GM21717 (cell line): ENCODE results near the gene PLEKHG4B.

Experiments used
- ATAC-seq: cut with Tn5 transposase; IDR thresholded peaks from one replicate; pipeline ENCODE4 v1.9.1; 2021; ENCODE audit warnings: mild to moderate bottlenecking, moderate library complexity; ENCODE audit not compliant: unreplicated experiment

PLEKHG4B gene

DNA sequence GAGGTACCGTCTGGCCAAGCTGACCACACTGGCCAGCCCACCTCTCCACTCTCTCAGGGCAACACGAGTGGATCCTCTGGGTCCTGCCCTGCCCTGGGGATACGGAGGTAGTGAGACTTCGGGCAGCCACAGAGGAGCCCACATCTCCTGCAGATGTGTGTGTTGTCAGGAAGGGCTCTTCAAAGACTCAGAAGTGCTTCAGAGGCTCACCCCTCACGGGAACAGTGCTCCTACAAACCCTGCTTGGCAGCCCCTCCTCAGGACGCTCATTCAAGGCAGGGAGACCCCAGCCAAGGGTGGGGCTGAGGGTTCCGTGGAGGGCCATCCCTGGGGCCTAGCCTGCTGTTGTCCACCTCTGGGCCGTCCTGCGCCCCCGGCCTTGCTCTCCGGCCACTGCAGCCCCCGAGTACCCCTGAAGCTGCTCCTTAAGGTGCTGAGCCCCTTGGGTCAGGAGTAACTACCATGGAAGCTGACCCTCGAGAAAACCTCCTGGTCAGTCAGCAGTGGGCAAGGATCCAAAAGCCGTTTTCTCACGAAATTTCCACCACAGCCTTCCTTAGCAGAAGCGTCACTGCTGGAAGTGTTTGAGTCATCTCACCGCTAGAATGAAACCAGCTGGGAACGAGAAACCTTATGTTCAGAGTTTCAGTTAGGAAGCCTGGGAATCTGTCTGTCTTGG is 76.2 kb downstream of the PLEKHG4B start:
- no peak for ATAC-seq

DNA sequence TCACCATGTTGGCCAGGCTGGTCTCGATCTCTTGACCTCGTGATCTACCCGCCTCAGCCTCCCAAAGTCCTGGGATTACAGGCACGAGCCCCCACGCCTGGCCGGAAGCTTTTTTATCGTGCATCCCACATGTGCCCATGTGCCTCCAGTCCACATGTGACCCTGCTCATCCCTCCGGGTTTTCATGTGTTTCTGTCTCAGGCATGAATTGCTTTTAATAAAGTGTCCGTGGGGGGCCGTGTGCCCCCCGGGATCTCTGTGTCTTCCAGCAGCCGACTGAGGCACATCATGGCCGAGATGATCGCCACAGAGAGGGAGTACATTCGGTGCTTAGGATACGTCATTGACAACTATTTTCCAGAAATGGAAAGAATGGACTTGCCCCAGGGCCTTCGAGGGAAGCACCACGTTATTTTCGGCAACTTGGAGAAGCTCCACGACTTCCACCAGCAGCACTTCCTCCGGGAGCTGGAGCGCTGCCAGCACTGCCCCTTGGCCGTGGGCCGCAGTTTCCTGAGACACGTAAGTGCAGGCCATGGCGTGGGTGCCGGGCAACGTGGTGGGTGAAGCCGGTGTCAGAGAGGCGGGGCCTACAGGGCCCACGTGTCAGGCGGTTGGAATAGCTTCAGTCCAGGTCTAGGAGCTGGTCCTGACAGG is 77.2 kb downstream of the PLEKHG4B start:
- ATAC-seq: no peak

DNA sequence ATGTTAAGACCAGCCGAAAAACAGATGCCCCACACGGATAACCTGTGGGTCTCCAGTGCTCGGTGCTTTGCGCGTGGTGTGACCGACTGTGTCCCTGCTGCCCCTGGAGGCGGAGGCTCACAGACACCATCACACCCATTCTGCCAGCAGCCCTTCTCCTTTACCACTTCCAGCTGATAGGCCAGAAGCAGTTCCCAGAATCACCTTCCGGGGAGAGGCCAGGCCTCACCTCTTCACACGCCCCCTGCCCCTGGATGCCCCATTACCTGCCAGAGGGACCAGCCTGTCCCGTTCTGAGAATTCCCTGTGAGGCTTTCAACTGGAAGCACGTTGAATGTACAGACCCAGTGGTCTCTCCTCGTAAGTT is 77.7 kb downstream of the PLEKHG4B start:
- no peak for ATAC-seq

DNA sequence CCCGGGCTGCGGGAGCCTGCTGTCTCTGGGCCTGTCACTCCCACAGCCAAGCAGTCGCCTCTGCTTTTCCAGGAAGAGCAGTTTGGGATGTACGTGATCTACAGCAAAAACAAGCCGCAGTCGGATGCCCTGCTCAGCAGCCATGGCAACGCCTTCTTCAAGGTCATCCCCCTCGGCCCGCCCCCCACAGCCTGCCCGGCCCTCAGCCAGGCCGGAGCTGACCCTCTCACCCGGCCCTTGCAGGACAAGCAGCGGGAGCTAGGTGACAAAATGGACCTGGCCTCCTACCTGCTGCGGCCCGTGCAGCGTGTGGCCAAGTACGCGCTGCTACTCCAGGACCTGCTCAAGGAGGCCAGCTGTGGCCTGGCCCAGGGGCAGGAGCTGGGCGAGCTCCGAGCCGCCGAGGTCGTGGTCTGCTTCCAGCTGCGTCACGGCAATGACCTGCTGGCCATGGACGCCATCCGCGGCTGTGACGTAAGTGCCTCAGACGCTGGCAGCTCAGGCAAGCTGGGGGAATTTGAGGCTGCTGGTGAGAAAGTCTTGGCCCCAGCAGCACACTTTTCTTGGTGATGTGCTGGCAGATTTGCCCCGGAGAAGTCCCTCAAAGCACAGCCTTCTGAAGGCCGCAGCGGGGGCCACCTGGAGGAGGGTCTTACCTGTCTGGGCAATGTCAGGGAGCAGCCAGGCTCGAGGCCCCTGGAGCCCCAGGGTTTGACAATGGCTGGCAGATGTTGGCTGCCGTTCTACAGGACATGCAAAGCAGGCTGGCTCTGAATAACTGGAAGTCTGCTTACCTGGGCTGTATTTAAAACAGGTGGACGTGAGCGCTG is 79.2 kb downstream of the PLEKHG4B start:
- ATAC-seq: no peak

DNA sequence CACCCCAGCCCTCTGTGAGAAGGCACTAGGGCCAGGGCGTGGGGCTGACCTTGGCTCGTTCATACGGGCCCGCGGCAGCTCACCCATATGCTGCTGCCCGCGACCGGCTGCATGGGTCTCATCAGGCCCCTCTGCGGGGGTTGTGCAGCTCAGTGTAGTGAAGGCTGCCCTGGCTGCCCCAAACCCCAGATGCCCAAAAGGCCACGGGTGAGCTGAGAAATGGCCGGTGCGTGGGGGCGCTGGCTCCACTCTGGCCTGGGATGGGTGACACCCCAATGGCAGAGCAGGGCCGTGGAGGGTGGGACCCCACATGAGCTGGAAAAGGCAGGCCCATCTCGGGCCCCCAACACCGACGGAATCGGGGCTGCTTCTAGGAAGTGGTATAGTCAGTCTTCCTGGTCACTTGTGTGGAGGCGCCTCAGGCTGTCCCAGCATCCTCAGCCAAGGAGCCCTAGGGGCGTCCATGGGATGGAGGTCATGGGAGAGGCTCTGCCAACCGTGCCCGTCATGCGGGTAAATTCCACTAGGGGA is 79.9 kb downstream of the PLEKHG4B start:
- ATAC-seq: no peak

DNA sequence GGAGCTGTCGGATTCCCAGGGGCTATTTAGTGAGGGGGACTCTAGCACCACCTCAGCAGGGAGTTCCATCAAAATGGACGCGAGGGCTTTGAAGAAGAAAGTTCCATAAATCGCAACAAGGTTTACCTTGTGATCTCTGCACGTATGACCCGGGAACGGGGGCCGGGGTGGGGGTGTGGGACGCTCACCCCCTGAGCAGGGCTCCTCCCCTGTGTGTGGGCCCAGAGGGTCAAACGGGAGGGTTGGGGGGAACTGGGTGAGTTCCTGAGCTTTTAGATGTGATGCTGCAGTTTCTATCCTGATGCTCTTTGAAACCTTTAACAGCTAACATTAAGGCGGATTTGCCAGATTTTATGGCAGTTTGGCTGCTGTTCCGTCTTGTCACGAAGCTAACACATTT is 80.5 kb downstream of the PLEKHG4B start:
- no peak for ATAC-seq

DNA sequence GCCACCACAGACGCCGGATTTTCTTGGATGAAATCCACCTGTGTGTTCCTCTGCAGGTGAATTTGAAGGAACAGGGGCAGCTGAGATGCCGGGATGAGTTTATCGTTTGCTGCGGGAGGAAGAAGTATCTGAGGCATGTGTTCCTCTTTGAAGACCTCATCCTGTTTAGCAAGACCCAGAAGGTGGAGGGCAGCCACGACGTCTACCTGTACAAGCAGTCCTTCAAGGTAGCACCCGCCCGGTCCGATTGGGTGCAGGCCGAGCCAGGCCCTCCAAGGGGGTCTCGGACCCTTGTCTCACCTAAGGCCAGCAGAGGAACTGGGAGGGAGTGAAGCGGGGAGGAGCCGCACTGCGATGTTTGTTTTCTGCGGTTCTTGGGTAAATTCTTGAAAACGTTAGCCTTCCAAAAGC is 80.9 kb downstream of the PLEKHG4B start:
- ATAC-seq: no peak

DNA sequence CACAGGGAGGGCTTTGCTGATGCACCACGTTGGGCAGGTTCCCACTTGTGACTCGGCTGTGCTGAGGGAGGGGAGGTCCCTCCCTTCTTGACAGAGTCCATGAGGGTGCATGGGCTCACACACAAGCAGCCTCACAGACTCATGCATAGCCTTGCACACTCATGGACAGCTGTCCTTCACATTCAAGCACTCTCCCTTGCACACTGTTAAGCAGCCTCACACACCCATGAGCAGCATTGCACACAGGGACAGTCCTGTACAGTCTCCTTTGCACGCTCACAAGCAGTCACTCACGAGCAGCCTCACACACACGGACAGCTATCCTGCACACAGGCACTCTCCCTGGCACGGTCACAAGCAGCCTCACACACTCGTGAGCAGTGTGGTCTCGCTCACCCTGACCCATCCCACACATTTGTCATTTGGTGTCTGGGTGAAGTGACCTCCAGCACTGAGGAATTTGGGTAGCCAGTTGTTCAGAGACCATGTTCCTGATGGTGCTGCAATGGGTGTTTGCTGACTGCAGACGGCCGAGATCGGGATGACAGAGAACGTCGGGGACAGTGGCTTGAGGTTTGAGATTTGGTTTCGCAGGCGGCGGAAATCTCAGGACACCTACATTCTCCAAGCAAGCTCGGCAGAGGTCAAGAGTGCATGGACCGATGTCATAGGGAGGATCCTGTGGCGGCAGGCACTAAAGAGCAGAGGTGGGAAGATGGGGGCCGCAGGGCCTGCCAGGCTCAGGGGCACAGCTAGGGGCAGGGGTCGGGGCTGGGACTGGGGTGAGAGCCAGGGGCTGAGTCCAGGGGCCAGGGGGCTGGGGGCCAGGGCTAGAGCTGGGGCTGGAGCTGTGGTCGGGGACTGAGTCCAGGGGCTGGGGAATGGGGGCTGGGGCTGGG is 81.7 kb downstream of the PLEKHG4B start:
- ATAC-seq: no peak

DNA sequence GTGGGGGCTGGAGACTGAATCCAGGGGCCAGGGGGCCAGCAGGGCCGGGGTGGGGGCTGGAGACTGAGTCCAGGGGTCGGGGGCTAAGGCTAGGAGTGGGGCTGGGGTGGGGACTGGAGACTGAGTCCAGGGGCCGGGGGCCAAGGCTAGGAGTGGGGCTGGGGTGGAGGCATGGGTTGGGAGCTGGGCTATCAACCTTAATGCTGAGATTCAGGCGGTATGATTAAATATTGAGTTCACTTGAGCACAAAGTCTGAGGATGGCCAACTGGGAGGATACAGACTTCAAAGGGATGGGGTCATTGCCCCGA is 82.3 kb downstream of the PLEKHG4B start:
- ATAC-seq: no peak

DNA sequence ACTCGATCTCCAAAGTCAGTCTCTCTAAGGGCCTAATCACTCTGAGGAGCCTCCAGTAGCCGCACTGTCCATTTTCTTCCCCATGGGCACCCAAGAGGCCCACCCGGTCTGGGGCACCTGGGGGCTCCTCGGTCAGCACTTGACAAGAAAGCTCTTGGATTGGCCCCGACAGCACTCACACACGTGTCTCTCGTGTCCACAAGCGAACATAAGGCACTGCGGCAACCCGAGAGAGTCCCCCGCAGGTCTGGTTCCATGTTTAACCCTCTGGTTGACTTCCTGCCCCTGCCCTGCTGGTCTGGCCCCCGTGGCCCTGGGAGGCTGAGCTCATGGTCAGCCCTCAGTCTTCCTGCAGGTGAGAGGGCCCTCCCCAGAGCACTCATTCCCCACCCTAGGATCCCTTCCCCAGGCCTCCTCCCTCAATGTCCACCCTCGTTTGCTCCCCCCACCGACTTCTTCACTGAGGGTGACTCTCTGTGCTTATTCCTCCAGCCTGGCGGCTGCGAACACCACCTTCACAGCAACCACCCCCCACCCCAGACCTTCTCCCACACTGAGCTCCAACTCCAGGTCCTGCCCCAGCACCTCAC is 83.0 kb downstream of the PLEKHG4B start:
- ATAC-seq: no peak

DNA sequence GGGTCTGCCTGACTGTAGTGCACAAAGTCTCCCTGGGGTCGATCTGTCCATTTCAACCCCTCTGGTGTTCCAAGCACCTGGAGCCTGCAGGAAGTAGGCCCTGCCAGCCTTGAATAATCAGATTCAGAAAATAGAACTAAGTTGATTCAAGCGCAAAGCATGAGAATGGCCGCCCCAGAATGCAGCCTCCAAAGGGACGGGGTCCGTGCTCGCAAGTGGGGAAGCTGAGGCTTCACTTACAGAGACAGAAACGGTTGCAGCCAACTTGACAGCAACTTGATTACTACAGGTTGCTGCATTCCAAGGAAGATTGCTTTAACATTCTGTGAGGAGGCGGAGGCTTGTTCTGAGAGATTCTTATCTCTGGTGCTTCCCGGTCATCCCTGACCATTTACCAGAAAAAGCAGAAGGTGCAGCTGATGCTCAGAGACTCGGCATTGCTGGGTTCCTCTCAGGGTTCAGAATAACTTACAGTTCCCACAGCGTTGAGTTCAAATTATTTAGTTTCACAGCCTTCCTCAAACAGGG is 84.4 kb downstream of the PLEKHG4B start:
- ATAC-seq: no peak

DNA sequence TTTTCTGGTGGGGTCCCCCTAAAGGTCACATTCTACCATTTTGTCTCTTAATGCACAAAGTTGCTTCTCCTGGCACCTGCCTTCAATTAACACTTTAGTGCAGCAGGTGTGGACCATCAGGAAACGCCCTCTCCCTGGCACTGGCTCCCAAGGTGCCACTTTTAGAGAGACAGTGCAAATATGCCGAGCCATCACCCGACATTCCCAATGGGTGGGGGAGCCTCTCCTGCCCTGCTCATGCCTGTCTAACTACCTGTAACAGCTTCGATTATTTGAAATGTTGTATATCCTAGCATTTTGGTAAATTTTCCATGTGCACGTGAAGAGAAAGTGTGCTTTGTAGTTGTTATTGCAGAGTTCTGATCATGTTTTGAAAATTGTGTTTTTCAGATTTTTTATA is 86.1 kb downstream of the PLEKHG4B start:
- ATAC-seq: no peak

DNA sequence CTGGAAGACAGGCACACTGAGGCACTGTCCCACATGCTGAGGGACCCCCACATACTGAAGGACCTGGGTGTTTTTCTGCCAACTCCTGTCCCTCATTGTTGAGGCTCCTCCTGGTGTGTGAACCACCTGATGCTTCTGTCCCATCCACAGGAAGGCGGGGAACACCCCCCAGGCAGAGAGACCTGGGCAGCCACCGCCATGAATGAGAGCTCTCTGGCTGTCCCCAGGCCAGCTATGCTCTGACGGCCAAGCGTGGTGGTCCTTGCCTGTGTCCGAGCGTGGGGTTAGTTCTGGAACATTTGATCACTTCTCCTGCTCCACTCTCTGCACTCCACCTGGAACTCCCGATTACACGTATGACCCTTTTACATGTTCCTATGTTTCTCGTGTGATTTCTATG is 87.4 kb downstream of the PLEKHG4B start:
- no peak for ATAC-seq

DNA sequence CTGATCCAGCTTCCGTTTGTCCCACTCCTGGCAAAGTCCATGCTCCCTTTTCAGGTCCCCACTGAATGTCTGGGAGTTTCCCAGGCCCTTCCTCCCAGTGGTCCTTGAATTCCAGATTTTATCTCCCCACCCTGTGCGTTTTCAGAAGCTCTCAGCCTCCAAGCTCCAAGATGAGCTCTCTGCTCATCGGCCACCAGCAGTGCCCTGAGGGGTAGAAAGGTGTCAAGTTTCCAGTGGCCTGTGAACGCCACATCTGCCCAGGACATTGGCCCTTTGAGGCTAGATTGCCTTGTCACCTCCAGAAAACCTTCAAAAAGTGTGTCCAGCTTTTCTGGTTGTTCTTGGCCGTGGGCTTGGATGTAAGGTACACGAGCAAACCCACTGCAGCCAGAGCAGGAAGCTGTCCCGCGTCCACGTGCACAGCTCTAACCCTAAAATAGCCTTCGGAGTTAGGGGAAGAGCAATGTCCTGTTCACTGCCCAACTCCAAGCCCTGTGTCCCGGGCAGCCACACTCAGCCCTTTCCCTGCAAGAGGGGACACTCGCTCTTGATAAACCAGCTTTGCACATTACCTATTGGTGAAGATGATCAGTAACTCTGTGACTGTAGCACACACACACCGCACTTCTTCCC is 88.4 kb downstream of the PLEKHG4B start:
- ATAC-seq: no peak

DNA sequence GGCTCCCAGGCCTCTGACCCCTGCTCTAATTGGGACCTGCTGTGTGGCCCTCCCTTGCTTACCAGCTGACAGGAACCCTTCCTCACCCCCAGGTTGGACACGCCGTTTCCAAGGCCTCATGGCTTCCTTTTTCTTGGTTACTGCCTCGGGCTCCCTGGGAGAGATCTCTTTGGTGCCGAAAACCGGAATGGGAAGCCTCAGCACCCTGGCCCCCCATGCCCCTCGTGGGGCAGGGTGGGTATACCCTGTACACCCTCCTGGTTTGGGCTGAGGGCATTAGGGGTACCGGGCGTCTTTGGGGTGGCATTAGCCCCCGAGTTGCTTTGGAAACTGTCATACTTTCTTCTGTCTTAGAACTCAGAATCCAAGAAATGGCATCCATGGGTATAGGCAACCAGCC is 89.2 kb downstream of the PLEKHG4B start:
- ATAC-seq: no peak

DNA sequence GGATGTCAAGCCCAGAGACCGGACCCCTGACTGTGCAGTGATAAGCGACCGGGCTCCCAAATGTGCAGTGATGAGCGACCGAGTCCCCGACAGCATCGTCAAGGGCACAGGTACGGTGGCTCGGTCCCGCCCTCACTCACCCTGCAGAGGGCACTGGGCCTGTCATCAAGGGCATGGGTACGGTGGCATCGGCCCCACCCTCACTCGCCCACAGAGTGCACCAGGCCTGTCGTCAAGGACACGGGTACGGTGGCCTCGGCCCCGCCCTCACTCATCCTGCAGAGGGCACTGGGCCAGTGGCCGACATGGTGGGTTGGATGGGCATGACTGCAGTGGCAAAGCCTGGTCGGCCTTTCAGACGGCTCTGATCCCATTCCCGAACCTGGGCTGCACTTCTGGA is 89.6 kb downstream of the PLEKHG4B start:
- ATAC-seq: no peak

DNA sequence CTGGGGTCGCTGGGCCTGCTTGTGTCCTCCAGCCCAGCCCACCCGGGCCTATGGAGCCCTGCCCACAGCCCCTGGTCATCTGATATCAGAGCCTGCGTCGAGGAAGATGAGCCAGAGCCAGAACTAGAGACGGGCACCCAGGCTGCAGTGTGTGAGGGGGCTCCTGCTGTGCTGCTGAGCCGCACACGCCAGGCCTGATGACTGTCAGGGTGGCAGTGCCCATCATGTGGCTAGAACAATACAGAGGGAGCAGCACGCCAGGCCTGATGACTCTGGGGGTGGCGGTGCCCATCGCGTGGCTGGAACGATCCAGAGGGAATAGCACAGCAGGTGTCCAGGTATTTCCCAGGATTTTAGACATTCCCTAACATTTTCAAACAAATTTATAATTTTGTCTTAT is 90.2 kb downstream of the PLEKHG4B start:
- ATAC-seq: no peak

DNA sequence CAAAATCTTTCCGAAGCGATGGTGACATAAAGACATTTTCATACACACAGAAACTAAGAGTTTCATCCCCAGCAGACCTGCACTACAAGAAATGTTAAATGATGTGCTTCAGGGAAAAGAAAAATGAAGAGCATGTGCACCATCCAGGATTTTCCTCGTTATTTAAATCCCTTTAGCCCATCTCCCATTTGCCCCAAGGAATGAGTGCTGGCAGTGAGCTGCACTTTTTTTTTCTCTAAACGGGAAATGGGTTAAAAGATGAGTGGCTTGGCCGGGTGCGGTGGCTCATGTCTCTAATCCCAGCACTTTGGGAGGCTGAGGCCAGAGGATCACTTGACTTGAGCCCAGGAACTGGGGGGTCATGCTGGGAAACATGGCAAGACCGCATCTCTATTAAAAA is 92.5 kb downstream of the PLEKHG4B start:
- no peak for ATAC-seq

DNA sequence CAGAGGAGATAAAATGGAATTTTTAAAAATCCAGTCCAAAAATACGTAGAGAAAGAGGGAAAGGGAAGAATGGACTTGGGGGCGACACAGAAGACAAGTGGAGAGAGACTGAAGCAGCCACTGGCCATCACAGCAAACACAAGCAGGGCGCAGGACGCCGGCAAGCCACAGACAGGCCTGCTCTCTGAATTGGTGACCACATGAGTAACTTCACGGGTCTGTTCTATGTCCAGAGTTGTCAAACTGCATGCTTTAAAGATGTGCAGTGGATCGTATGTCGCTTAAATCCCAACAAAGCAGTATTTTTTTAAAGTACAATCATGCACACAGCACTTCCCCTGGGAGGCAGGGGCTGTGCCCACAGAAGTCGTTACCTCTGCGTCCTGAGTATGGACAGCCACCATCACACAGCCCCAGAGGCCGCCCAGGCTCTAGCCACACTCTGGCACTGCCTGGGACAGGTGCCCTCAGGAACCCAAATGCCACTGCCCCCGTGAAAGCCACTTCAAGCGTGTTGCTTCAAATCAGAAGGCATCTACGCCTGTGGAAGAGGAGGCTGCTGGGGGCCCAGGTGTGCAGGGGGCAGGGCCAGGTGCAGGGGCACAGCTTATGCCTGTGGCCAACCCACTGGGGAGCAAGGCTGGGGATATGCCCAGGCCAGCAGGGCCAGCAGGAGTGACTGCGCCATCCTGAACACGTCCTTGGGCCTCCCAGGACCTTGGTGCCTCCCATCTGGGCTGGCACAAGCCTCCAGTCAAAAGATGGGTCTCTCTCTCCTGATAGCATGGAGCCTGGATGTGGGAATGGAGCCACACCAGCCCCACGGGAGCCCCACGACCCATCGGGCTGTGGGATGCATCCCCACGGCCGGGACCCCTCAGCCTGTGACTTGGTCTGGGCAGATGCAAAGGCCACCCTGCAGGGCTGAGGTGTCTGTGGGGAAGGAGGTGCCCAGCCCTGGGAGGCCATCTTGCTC is 93.4 kb downstream of the PLEKHG4B start:
- no peak for ATAC-seq
